ENCODE measurements around the gene STAB2.

- TF ChIP-seq ZNF274 (IDR thresholded peaks at IDR 0.05; ENCODE audit: low read depth, low read length) (no peak), SUZ12 (IDR thresholded peaks at IDR 0.05; ENCODE audit: extremely low read depth, insufficient read depth, insufficient read length) (no peak)
These were observed 50.4 kb downstream of the STAB2 start for GRCh38 chr12:103637429-103637828.
